CD4-positive, alpha-beta T cell treated with Interleukin-10 for 1 hour (primary cell): ENCODE results near the gene SUV39H2.
"Not testable (repeated sequence)": the region's sequence is repeated elsewhere in the genome, so short reads cannot be mapped to it uniquely, and the experiment has no call there.

Experiments used
- DNase-seq: peaks from one replicate; pipeline ENCODE4 v3.0.0-alpha.2; 2020

Gene SUV39H2

DNA sequence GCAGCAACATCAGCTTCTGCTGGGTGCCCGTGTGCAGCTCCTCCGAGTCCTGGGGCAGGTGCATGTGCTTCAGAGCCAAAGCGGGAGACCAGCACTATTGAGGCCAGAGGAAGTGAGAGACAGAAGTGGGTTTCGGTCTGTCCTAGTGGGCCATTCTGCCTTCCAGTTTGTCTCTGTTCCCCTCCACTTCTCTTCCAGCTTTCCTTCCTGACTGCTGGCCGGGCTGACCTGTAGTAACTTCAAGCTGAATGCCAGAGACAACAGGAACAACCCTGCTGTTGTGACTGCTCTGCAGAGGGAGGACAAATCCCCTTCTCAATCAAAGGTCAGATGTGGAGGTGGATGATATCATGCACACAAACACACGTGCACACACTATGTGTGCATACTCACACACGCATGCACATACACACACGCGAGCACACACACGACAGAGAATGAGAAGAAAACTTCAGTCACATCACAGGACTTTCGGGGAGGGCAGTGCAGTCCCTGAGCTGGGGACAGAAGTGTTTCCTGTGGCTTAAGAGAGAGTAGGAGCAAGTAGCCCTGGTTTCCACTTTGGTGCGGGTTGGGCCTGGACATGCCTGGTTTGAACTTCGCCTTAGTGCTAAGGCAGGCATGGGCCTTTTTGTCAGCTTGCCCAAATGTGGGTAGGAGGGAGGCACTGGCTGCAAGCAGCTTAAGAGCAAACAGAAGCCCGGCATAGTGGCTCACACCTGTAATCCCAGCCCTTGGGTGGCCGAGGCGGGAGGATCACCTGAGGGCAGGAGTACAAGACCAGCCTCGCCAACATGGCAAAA is 63.7 kb downstream of the SUV39H2 start:
- not testable (repeated sequence) for DNase-seq

DNA sequence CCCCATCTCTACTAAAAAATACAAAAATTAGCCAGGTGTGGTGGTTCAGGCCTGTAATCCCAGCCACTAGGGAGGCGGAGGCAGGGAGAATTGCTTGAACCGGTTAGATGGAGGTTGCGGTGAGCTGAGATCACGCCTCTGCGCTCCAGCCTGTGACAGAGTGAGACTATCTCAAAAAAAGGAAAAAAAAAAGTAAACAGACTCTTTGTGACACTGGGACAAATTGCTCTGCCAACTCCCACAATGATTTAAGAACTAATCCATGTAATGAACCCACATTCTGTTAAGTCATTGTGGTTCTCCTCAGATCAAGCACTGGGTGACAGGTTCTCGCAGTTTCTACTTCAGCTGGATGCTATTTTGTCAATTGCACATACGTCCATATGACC is 64.3 kb downstream of the SUV39H2 start:
- DNase-seq: not testable (repeated sequence)

DNA sequence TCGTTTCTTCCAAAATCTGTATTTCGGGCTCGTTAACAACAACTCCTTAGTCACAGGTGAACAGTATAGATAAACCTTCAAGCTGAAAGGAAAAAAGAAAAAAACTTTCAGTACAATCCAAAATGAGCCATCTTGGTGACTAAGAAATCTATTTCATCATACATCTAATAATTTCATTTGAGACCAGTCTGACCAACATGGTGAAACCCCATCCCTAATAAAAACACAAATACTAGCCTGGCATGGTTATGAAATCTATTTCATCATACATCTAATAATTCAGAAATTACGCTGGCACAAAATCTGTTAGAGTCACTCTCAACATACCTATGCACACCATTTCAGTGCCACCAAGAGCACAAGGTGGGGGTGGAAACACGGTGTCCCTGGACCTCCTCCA is 66.4 kb downstream of the SUV39H2 start:
- DNase-seq: no peak

DNA sequence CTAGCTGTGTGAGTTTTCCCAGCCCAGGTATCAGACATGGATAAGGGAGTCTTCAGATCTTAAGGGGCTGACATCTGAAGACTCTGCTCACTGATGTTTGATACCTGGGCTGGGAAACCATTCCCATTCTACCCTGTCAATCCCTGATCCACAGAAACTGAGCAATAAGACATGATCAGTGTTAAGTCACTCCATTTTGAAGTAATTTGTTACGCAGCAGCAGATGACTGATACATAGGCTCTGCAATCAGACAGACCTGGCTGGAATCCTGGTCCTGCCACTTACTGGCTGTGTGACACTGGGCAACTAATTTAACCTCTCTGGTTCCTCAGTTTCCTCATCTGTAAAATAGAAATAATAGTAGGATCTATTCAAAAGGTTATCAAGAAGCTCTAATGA is 68.6 kb downstream of the SUV39H2 start:
- no peak for DNase-seq

DNA sequence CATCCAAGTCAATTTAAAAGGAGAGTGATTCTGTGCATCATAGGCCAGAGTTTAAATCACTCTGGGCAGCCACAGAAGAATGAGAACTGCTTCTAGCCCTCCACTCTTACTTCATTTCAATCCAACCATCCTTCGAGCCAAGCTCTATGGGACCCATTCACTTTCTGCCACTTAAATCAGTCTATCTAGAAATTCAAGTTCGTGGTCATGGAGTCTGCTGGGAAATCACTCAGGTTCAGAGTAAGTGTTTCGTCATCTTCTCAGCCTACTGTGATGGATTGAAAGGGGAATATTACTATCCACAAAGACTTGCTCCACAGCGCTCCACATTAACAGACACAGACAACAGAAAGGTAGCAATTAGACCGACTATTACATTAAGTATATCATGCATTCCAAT is 70.6 kb downstream of the SUV39H2 start:
- DNase-seq: no peak

DNA sequence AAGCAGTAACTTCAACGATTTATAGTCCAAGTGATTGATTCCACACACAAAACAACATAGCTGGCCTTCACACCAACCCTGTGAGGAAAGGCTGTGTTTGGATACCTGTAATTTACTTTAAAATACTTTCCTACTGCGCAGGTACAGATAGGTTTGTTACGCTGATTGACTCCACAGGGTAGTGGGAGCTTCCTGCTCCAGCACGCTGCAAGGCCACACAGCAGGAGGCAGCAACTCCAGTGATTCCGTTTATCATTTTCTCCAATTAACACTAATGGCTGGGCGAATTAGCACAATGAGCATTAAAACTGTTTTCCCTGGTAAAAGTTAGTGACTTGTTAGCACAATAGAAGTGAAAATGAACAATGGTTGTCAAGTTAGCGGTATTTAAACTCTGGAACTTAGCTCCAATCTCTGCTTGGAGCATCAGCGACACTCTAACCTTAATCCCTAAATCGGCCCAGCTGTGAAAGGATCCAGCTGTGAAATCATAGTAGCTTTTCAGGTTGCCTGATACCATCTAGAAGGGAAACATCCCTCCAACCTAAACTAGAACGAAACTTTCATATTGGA is 74.3 kb downstream of the SUV39H2 start:
- DNase-seq: no peak

DNA sequence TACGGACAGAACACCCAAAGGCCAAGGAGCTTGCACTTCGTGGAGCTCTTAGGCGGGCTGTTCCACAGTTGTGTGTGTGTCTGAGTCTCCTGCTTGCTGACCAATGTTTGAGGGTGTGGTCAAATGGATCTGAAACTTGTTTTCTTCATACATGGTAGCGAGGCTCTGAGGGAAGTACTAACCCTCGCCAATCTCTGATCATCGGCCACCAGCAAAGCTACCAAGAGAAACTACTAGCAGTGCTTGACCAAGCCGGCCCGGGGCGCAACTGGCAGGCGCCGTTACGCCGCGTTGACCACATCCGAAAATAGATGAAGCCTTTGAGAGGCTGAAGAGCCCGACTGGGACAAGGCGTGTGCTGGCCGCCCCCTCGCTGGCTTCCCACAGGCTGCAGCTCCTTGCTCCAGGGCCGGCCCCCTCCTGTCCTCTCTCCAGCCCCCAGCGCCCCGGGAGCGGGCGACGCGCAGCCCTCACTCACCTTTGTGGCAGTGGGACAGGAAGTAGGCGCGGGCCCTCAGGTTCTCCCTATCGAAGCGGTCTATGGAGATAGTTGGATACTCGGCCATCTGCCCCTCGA is 74.8 kb downstream of the SUV39H2 start:
- DNase-seq: no peak
